ENCODE results near the gene LINGO4. TPM values are rescaled to one million over a fixed set of nuclear protein-coding genes. Genes with fewer than 3 reads are reported as not detected.

LINGO4 gene
- total RNA-seq, 4 donors from 2014 or later = 0.38 to 2.7 (median 0.81) TPM

- peaks cover 30% of the 10 kb centered on the region for H3K4me1 ChIP-seq
- H3K36me3 ChIP-seq = peaks cover 3% of the 10 kb centered on the region
- 75% methylated on average over 7 of the region's 9 CpGs for WGBS
- no peaks in the 10 kb centered on the region for H3K27me3 ChIP-seq
- H3K4me3 ChIP-seq = no peak overlapping the region
- no peak overlapping the region for H3K27ac ChIP-seq
- TF ChIP-seq POLR2A (IDR thresholded peaks at IDR 0.05) = no peak
- TF ChIP-seq EP300 (IDR thresholded peaks at IDR 0.05) = no peak
- no peak for TF ChIP-seq CTCF (IDR thresholded peaks at IDR 0.05)
- TF ChIP-seq POLR2AphosphoS5 (IDR thresholded peaks at IDR 0.05) = no peak
- H3K9me3 ChIP-seq = no peaks in the 10 kb centered on the region
- no peak for DNase-seq (ENCODE audit: low spot score in 2 of 2)
Observed at GRCh38 chr1:151825204-151825603, 20.0 kb upstream of the LINGO4 start.

- no peak for TF ChIP-seq CTCF (IDR thresholded peaks at IDR 0.05)
- no peak for TF ChIP-seq POLR2A (IDR thresholded peaks at IDR 0.05)
- TF ChIP-seq POLR2AphosphoS5 (IDR thresholded peaks at IDR 0.05) = no peak
- TF ChIP-seq EP300 (IDR thresholded peaks at IDR 0.05) = no peak
- no peak for DNase-seq (ENCODE audit: low spot score in 2 of 2)
- no peak overlapping the region for H3K27ac ChIP-seq
Observed at GRCh38 chr1:151823175-151823574, 18.0 kb upstream of the LINGO4 start.

GRCh38 chr1:151822404-151822803, 17.2 kb upstream of the LINGO4 start:
- Histone ChIP-seq H3K9me3 (no peaks in the 10 kb centered on the region), H3K36me3 (peaks cover 3% of the 10 kb centered on the region), H3K27me3 (no peaks in the 10 kb centered on the region), H3K27ac (no peak overlapping the region), H3K4me3 (no peak overlapping the region), H3K4me1 (peaks cover 11% of the 10 kb centered on the region)
- TF ChIP-seq EP300 (IDR thresholded peaks at IDR 0.05) = no peak
- TF ChIP-seq POLR2AphosphoS5 (IDR thresholded peaks at IDR 0.05) = no peak
- TF ChIP-seq POLR2A (IDR thresholded peaks at IDR 0.05) = no peak
- TF ChIP-seq CTCF (IDR thresholded peaks at IDR 0.05) = no peak
- DNase-seq (ENCODE audit: low spot score in 2 of 2) = no peak
- 57% methylated on average over 7 of the region's 7 CpGs for WGBS

More at GRCh38 chr1:151823175-151823574, 18.0 kb upstream of the LINGO4 start:
- peaks cover 3% of the 10 kb centered on the region for H3K36me3 ChIP-seq
- no peak overlapping the region for H3K4me3 ChIP-seq
- WGBS = 78% methylated on average over 7 of the region's 8 CpGs
- peaks cover 14% of the 10 kb centered on the region for H3K4me1 ChIP-seq
- no peaks in the 10 kb centered on the region for H3K27me3 ChIP-seq
- H3K9me3 ChIP-seq = no peaks in the 10 kb centered on the region

GRCh38 chr1:151820940-151821339, 15.7 kb upstream of the LINGO4 start:
- Histone ChIP-seq H3K36me3 (peaks cover 3% of the 10 kb centered on the region), H3K27me3 (no peaks in the 10 kb centered on the region), H3K27ac (no peak overlapping the region), H3K4me3 (no peak overlapping the region), H3K9me3 (no peaks in the 10 kb centered on the region), H3K4me1 (peaks cover 15% of the 10 kb centered on the region)
- no peak for DNase-seq (ENCODE audit: low spot score in 2 of 2)
- 28% methylated on average over 2 of the region's 2 CpGs for WGBS
- TF ChIP-seq POLR2A (IDR thresholded peaks at IDR 0.05) (no peak), EP300 (IDR thresholded peaks at IDR 0.05) (no peak), POLR2AphosphoS5 (IDR thresholded peaks at IDR 0.05) (no peak), CTCF (IDR thresholded peaks at IDR 0.05) (no peak)

GRCh38 chr1:151819976-151820623, 14.9 kb upstream of the LINGO4 start:
- no peak for DNase-seq (ENCODE audit: low spot score in 2 of 2)
- TF ChIP-seq POLR2AphosphoS5 (IDR thresholded peaks at IDR 0.05) (no peak), POLR2A (IDR thresholded peaks at IDR 0.05) (no peak), CTCF (IDR thresholded peaks at IDR 0.05) (no peak), EP300 (IDR thresholded peaks at IDR 0.05) (no peak)
- H3K4me3 ChIP-seq = no peak overlapping the region
- no peak overlapping the region for H3K27ac ChIP-seq
- peaks cover 3% of the 10 kb centered on the region for H3K36me3 ChIP-seq
- no peaks in the 10 kb centered on the region for H3K9me3 ChIP-seq
- WGBS = 73% methylated on average over 7 of the region's 7 CpGs
- H3K4me1 ChIP-seq = peaks cover 15% of the 10 kb centered on the region
- H3K27me3 ChIP-seq = no peaks in the 10 kb centered on the region

Measured in suprapubic skin (tissue), 4 donors.